ENCODE measurements around the gene RNPEPL1. TPM values are rescaled to one million over a fixed set of nuclear protein-coding genes. Genes with fewer than 3 reads are reported as not detected.
A peak's percentile ranks its signal among the peaks of the same experiment; 100 is the strongest.

The RNPEPL1 gene
- total and polyA plus RNA-seq, 2 experiments from 2014 or later, result 6.0 to 21.0 TPM

GRCh38 chr2:240566203-240567136, 1.8 kb upstream of the RNPEPL1 start:
- Mint-ChIP-seq H3K4me3 (peak overlapping the region; percentile 70; the same call in 2 of the 3 replicates), H3K27me3 (ENCODE audit: insufficient read depth, low read depth, poor library complexity) (peaks cover 36% of the 10 kb centered on the region), H3K9me3 (no peaks in the 10 kb centered on the region), H3K27ac (no peak overlapping the region), H3K36me3 (ENCODE audit: low read depth) (peaks cover 3% of the 10 kb centered on the region; the same call in 1 of the 3 replicates), H3K4me1 (peaks cover 29% of the 10 kb centered on the region)
- peaks cover 7% of the 10 kb centered on the region; the same call in 1 of the 2 replicates for H3F3A ChIP-seq (replicated peaks; ENCODE audit: low read depth)
- ATAC-seq (peak; percentile 73), DNase-seq (ENCODE audit: low spot score) (peak; percentile 84)
- peak overlapping the region; percentile 86 for H3K4me2 ChIP-seq
- H2AFZ ChIP-seq, result peak overlapping the region; percentile 85; the same call in 1 of the 2 replicates
- peak overlapping the region; percentile 46; the same call in 1 of the 2 replicates for H3K4me3 ChIP-seq
- H3K36me3 ChIP-seq (ENCODE audit: insufficient read depth), result no peaks in the 10 kb centered on the region
- no peaks in the 10 kb centered on the region for H3K79me2 ChIP-seq (replicated peaks; ENCODE audit: insufficient read depth)
- H3K27me3 ChIP-seq (ENCODE audit: insufficient read depth), result peaks cover 32% of the 10 kb centered on the region
- peaks cover 11% of the 10 kb centered on the region for H3K4me1 ChIP-seq (ENCODE audit: insufficient read depth)
- H3K27ac ChIP-seq (ENCODE audit: low read depth), result no peak overlapping the region
- no peaks in the 10 kb centered on the region for H4K20me1 ChIP-seq (replicated peaks; ENCODE audit: insufficient read depth)
- H3K9me2 ChIP-seq (ENCODE audit: insufficient read depth), result peaks cover 6% of the 10 kb centered on the region; the same call in 1 of the 2 replicates
- TF ChIP-seq ETS1 (IDR thresholded peaks at IDR 0.05) (no peak), POLR2AphosphoS5 (IDR thresholded peaks at IDR 0.05; ENCODE audit: low read depth) (no peak), ZNF462 (CRISPR knock-in tag; IDR thresholded peaks at IDR 0.05) (no peak), NANOG (IDR thresholded peaks at IDR 0.05; ENCODE audit: borderline replicate concordance) (no peak), ZNF331 (CRISPR knock-in tag; IDR thresholded peaks at IDR 0.05; ENCODE audit: low read depth) (no peak), CREB1 (CRISPR knock-in tag; IDR thresholded peaks at IDR 0.05; ENCODE audit: low read depth) (no peak), CTCF (conservative IDR thresholded peaks at IDR 0.05; ENCODE audit: low read depth in 2 of 2) (peak; percentile 60 to 73)
- TF ChIP-seq, protein P1, sequence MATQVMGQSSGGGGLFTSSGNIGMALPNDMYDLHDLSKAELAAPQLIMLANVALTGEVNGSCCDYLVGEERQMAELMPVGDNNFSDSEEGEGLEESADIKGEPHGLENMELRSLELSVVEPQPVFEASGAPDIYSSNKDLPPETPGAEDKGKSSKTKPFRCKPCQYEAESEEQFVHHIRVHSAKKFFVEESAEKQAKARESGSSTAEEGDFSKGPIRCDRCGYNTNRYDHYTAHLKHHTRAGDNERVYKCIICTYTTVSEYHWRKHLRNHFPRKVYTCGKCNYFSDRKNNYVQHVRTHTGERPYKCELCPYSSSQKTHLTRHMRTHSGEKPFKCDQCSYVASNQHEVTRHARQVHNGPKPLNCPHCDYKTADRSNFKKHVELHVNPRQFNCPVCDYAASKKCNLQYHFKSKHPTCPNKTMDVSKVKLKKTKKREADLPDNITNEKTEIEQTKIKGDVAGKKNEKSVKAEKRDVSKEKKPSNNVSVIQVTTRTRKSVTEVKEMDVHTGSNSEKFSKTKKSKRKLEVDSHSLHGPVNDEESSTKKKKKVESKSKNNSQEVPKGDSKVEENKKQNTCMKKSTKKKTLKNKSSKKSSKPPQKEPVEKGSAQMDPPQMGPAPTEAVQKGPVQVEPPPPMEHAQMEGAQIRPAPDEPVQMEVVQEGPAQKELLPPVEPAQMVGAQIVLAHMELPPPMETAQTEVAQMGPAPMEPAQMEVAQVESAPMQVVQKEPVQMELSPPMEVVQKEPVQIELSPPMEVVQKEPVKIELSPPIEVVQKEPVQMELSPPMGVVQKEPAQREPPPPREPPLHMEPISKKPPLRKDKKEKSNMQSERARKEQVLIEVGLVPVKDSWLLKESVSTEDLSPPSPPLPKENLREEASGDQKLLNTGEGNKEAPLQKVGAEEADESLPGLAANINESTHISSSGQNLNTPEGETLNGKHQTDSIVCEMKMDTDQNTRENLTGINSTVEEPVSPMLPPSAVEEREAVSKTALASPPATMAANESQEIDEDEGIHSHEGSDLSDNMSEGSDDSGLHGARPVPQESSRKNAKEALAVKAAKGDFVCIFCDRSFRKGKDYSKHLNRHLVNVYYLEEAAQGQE (IDR thresholded peaks at IDR 0.05; ENCODE audit: unreplicated experiment), result no peak
